GM12891 (cell line): ENCODE results near the gene ABHD14A.

ENCODE experiments used
- PAX5 ChIP-seq: IDR thresholded peaks from 2 replicates; pipeline ENCODE4 v1.6.1; 2011; ENCODE audit warnings: low read length, moderate library complexity, mild to moderate bottlenecking; ENCODE audit not compliant: insufficient read depth, severe bottlenecking
- POLR2A ChIP-seq: IDR thresholded peaks from 2 replicates; pipeline ENCODE4 v1.6.1; 2011; ENCODE audit warnings: low read depth, low read length, control low read depth
- POLR2AphosphoS5 ChIP-seq: IDR thresholded peaks from 2 replicates; pipeline ENCODE4 v1.6.1; 2011; ENCODE audit warnings: low read depth, low read length, control low read depth
- POU2F2 ChIP-seq: IDR thresholded peaks from 2 replicates; pipeline ENCODE4 v1.6.1; 2011; ENCODE audit warnings: low read depth, mild to moderate bottlenecking, control low read depth, low read length, moderate library complexity
- SPI1 ChIP-seq: IDR thresholded peaks from 2 replicates; pipeline ENCODE4 v1.6.1; 2011; ENCODE audit warnings: low read depth, low read length, control low read depth
- TAF1 ChIP-seq: IDR thresholded peaks from 2 replicates; pipeline ENCODE4 v1.6.1; 2011; ENCODE audit warnings: low read depth, low read length, control low read depth

- TF ChIP-seq PAX5: no peak
- TF ChIP-seq POLR2AphosphoS5: no peak
- TF ChIP-seq POLR2A: no peak
- no peak for TF ChIP-seq SPI1
- no peak for TF ChIP-seq TAF1
- TF ChIP-seq POU2F2: no peak
Observed at GRCh38 chr3:51947215-51947900, 27.5 kb upstream of the ABHD14A start.
